SK-N-SH treated with all-trans-retinoic acid at 6 μM for 48 hours (cell line): ENCODE data around the gene NOSIP.

Source experiments
- ATAC-seq: fragments of 200-7000 bp; cut with Tn5 transposase; 3 replicates; pipeline ENCODE4 v1.9.1; 2020; ENCODE audit warnings: mild to moderate bottlenecking, moderate library complexity
- CREB5 ChIP-seq: fragments of 250-450 bp; sonication (Bioruptor Pico); IDR thresholded peaks from 2 replicates; pipeline ENCODE4 v1.5.1; 2020; ENCODE audit warnings: low read depth, mild to moderate bottlenecking, moderate library complexity
- OSR1 ChIP-seq: fragments of 250-450 bp; sonication (Bioruptor Pico); IDR thresholded peaks from 2 replicates; pipeline ENCODE4 v1.8.0; 2022; ENCODE audit warnings: moderate library complexity, mild to moderate bottlenecking, inconsistent platforms
- TOX ChIP-seq: fragments of 250-450 bp; sonication (Bioruptor Pico); IDR thresholded peaks from 2 replicates; pipeline ENCODE4 v1.8.0; 2021; ENCODE audit warnings: mild to moderate bottlenecking, moderate library complexity, borderline replicate concordance
- ZC3H10 ChIP-seq: fragments of 250-450 bp; sonication (Bioruptor Pico); IDR thresholded peaks from 2 replicates; pipeline ENCODE4 v1.5.1; 2021; ENCODE audit warnings: mild to moderate bottlenecking, moderate library complexity

The NOSIP gene

GRCh38 chr19:49512970-49513745 is 67.2 kb downstream of the NOSIP start:
- TF ChIP-seq OSR1 = no peak
- peak; percentile 84 for ATAC-seq

GRCh38 chr19:49507803-49508494 is 72.4 kb downstream of the NOSIP start:
- ATAC-seq = no peak
- no peak for TF ChIP-seq ZC3H10 (CRISPR knock-in tag)
- no peak for TF ChIP-seq CREB5 (CRISPR knock-in tag)

GRCh38 chr19:49506575-49507105 is 73.7 kb downstream of the NOSIP start:
- no peak for TF ChIP-seq TOX (CRISPR knock-in tag)
- peak; percentile 53 for ATAC-seq
